Naive thymus-derived CD8-positive, alpha-beta T cell (primary cell): ENCODE results near the gene KIF26B. TPM values are rescaled to one million over a fixed set of nuclear protein-coding genes. Genes with fewer than 3 reads are reported as not detected.
A peak's percentile ranks its signal among the peaks of the same experiment; 100 is the strongest.

ENCODE experiments used
- ATAC-seq, 2 donors: fragments of 150-1000 bp; cut with Tn5 transposase in 1 of 2; sonication (Bioruptor Pico), chemical (Tn5 transposase) in 1 of 2; 1 replicate in 1 of 2; 2 replicates in 1 of 2; pipeline ENCODE4 v1.10.0; 2021; ENCODE audit warnings: mild to moderate bottlenecking in 2 of 2, moderate library complexity in 2 of 2
- POLR2A ChIA-PET: fragments of 350-600 bp; sonication (Branson Sonifier 250); formaldehyde crosslinking; loops from one replicate; lab custom pipeline; 2021; ENCODE audit warnings: antibody characterized with exemption; lab: Charles Lee
- DNase-seq, 10 donors: peaks; one replicate each; pipeline versions ENCODE4 v3.0.0 to v3.0.0-alpha.2; 2020 to 2022
- H3K27ac Mint-ChIP-seq, 10 donors: one replicate each; pipeline ENCODE4 v1.8.0; 2020 to 2022; ENCODE audit warnings: mild to moderate bottlenecking in 10 of 10, mixed read lengths in 10 of 10, moderate library complexity in 4 of 10, inconsistent platforms in 1 of 10
- H3K27me3 Mint-ChIP-seq, 5 donors: one replicate each; pipeline ENCODE4 v1.8.0; 2021 to 2022; ENCODE audit warnings: mixed read lengths in 5 of 5
- H3K36me3 Mint-ChIP-seq, 3 donors: one replicate each; pipeline ENCODE4 v1.8.0; 2020 to 2022; ENCODE audit warnings: mixed read lengths in 3 of 3, mild to moderate bottlenecking in 2 of 3, inconsistent platforms in 1 of 3
- H3K4me1 Mint-ChIP-seq, 4 donors: one replicate each; pipeline ENCODE4 v1.8.0; 2021 to 2022; ENCODE audit warnings: mixed read lengths in 4 of 4
- H3K4me3 Mint-ChIP-seq, 10 donors: one replicate each; pipeline ENCODE4 v1.8.0; 2020 to 2022; ENCODE audit warnings: mild to moderate bottlenecking in 10 of 10, mixed read lengths in 10 of 10, moderate library complexity in 6 of 10, inconsistent platforms in 1 of 10
- H3K9me3 Mint-ChIP-seq, 9 donors: one replicate each; pipeline ENCODE4 v1.8.0; 2020 to 2022; ENCODE audit warnings: mixed read lengths in 9 of 9, mild to moderate bottlenecking in 3 of 9, inconsistent platforms in 1 of 9, moderate library complexity in 1 of 9
- polyA plus RNA-seq, 3 donors: library from polyadenylated mRNA; unstranded; fragments of 300-500 nt; fragmentation: Illumina TruSeq; gene quantifications; one replicate each; pipeline ENCODE4 v1.2.3, GENCODE V29; 2021
- total RNA-seq, 8 experiments: library from RNA in 2 of 8; stranded (reverse) in 2 of 8; gene quantifications; one replicate each; pipeline ENCODE4 v1.2.3 and lab custom pipeline; 2021 to 2026

The KIF26B gene
- total and polyA plus RNA-seq, 5 experiments from 2014 or later: 0.08 to 0.16 TPM; not detected in 3

GRCh38 chr1:245288796-245289195 is 134.0 kb downstream of the KIF26B start:
- Mint-ChIP-seq H3K36me3 (no peaks in the 10 kb centered on the region), H3K4me3 (no peak overlapping the region), H3K27ac (no peak overlapping the region), H3K27me3 (peaks cover 0 to 6% (median 2%) of the 10 kb centered on the region in 5 donors), H3K4me1 (no peaks in the 10 kb centered on the region), H3K9me3 (no peaks in the 10 kb centered on the region)
- POLR2A ChIA-PET: no interaction called here
- ATAC-seq (no peak), DNase-seq (no peak)

DNA sequence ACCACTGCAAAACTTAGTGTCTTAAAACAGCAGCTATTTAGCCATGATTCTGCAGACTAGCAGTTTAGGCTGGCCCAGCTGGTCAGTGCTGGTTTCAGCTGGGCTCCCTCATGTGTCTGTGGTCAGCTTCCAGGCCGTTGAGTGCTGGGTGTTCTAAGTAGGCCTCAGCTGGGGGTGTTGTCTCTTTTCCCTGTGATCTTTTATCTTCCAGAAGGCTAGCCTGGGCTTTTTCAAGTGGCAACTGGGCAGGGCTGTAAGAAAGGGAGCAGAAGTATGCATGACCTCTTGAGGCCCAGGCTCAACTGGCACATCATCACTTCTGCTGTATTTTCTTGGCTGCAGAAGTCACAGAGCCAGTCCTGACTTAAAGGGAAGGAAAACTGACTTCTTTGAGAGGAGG is 136.1 kb downstream of the KIF26B start:
- Mint-ChIP-seq H3K27me3 (peaks cover 0 to 6% (median 2%) of the 10 kb centered on the region in 5 donors), H3K27ac (no peak overlapping the region), H3K36me3 (no peaks in the 10 kb centered on the region), H3K9me3 (no peaks in the 10 kb centered on the region), H3K4me3 (no peak overlapping the region), H3K4me1 (no peaks in the 10 kb centered on the region)
- POLR2A ChIA-PET: no interaction called here
- ATAC-seq (no peak), DNase-seq (no peak)

DNA sequence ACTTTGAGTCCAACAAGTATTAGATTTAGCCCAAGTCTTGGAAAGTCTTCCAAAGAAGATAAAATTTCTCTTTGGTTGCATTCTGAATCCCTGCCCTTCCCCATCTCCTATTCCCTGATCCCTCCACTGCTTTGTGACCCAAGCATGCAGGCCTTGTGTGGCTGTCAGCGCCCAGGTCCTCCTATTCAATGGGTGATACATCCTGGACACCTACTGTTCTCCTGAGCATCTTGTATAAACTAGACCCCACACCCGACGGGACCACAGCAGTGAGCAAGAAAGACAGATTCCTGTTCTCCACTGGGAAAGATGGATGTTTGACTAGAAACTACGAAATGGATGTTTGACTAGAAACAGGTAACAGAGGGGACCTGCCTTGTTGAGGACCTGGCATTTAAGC is 136.6 kb downstream of the KIF26B start:
- Mint-ChIP-seq H3K36me3 (no peaks in the 10 kb centered on the region), H3K4me1 (no peaks in the 10 kb centered on the region), H3K9me3 (no peaks in the 10 kb centered on the region), H3K4me3 (no peak overlapping the region), H3K27me3 (peaks cover 0 to 6% (median 2%) of the 10 kb centered on the region in 5 donors), H3K27ac (no peak overlapping the region)
- no peak for DNase-seq
- no peak for ATAC-seq
- POLR2A ChIA-PET: no interaction called here

DNA sequence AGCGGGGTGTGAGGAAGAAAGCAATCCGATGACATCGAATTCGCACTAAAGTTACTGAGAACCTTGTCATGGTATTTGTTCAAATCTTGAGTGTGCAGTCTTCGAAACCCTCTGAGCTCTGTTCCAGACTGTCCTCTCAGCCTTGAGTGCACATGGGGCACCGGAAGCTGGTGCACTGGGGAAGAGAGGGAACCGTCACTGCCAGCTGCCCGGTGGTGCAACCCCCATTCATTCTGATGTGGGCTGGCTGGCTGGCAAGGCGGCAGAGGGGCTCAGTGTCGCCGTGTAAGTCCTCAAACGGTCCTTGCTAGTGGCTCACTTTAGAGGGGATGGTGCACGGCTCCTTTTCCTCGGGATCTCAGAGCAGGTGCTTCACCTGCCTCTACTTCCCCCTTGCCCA is 137.4 kb downstream of the KIF26B start:
- DNase-seq (no peak), ATAC-seq (no peak)
- POLR2A ChIA-PET: no interaction called here
- Mint-ChIP-seq H3K4me1 (no peaks in the 10 kb centered on the region), H3K9me3 (no peaks in the 10 kb centered on the region), H3K27me3 (peaks cover 0 to 7% (median 4%) of the 10 kb centered on the region in 5 donors), H3K36me3 (no peaks in the 10 kb centered on the region), H3K27ac (no peak overlapping the region), H3K4me3 (no peak overlapping the region)

DNA sequence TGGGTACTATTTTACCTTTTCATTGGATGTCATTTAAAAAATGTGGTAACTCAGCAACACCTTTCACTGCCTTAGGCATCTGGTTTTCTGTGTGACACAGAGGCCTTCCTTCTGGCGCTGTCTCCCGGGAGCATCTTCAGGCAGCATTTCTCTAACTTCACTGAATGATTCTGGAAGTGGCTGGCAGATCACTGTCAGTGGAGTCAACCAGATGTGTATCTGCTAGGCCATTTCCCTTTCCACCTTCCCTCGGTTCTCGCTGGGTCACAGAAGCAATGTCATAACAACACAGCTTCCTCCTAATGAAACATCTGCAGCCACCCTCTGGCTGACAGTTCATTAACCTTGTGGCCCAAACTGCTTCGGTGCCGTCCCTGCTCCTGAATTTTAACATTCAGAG is 137.8 kb downstream of the KIF26B start:
- Mint-ChIP-seq H3K36me3 (no peaks in the 10 kb centered on the region), H3K4me3 (no peak overlapping the region), H3K27ac (no peak overlapping the region), H3K4me1 (no peaks in the 10 kb centered on the region), H3K27me3 (peaks cover 0 to 7% (median 4%) of the 10 kb centered on the region in 5 donors), H3K9me3 (no peaks in the 10 kb centered on the region)
- DNase-seq (no peak), ATAC-seq (no peak)
- POLR2A ChIA-PET: no interaction called here

DNA sequence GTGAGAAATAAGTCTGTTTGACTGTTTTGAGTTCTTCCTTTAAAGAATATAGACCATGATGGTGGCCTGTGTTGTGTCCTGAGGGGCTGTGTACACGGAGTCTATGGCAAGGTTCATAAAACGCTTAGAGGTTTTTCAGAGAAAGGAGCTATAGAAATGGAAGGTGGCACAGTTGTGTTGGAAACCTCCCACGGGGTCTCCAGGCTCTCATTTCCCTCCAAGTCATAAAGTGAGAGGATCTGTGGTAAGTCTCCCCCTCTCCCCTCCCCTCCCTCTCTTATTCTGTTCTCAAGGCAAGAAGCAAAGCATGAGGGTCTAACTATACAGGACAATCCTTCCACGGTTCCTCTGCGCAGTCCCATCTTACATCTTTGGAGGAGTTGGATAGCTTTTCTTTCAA is 139.2 kb downstream of the KIF26B start:
- ATAC-seq: no peak
- Mint-ChIP-seq H3K9me3 (no peaks in the 10 kb centered on the region), H3K4me1 (no peaks in the 10 kb centered on the region), H3K27me3 (peaks cover 0 to 6% (median 4%) of the 10 kb centered on the region in 5 donors), H3K27ac (no peak overlapping the region), H3K4me3 (no peak overlapping the region), H3K36me3 (no peaks in the 10 kb centered on the region)
- POLR2A ChIA-PET: interaction anchor here (0.7 kb wide), 1 partner anchor 98 kb away, joined by 5 read pairs; no protein-coding TSS in a partner anchor
- DNase-seq: no peak

- no peak for DNase-seq
- peaks cover 0 to 3% (median 0%) of the 10 kb centered on the region in 4 donors for H3K4me1 Mint-ChIP-seq
- ATAC-seq: no peak
- POLR2A ChIA-PET: no interaction called here
- no peaks in the 10 kb centered on the region for H3K36me3 Mint-ChIP-seq
- H3K4me3 Mint-ChIP-seq: no peak overlapping the region
- no peaks in the 10 kb centered on the region for H3K9me3 Mint-ChIP-seq
- no peak overlapping the region for H3K27ac Mint-ChIP-seq
- peaks cover 5 to 9% (median 6%) of the 10 kb centered on the region in 5 donors for H3K27me3 Mint-ChIP-seq
Observed at GRCh38 chr1:245298781-245299180, 144.0 kb downstream of the KIF26B start.

DNA sequence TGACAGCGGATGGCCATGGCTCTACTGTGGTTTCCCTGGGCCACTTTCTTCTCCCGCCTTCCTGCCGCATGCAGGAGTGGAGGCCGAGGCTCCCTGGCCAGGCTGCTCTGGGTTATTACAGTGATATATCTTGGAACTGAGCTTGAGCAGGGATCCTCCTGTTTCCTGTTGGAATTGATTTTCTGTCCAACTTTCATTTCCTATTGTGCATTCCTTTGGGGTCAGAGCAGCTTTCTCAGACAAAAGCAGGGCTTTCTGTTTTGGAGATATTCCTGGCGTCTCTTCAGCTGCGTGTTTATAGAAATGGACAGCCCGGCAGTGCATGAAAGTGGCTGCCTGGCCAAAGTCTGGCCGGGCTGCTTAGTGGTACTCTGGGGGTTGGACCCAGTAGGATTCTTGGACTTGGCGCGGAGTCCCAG is 146.4 kb downstream of the KIF26B start:
- POLR2A ChIA-PET: no interaction called here
- Mint-ChIP-seq H3K27me3 (peaks cover 7 to 9% (median 8%) of the 10 kb centered on the region in 5 donors), H3K27ac (no peak overlapping the region), H3K9me3 (no peaks in the 10 kb centered on the region), H3K4me1 (peaks cover 0 to 3% (median 0%) of the 10 kb centered on the region in 4 donors), H3K36me3 (no peaks in the 10 kb centered on the region), H3K4me3 (no peak overlapping the region)
- ATAC-seq (no peak), DNase-seq (no peak)

GRCh38 chr1:245301921-245302320 is 147.1 kb downstream of the KIF26B start:
- H3K4me1 Mint-ChIP-seq: peaks cover 0 to 3% (median 0%) of the 10 kb centered on the region in 4 donors
- H3K9me3 Mint-ChIP-seq: no peaks in the 10 kb centered on the region
- no peaks in the 10 kb centered on the region for H3K36me3 Mint-ChIP-seq
- POLR2A ChIA-PET: no interaction called here
- H3K27ac Mint-ChIP-seq: no peak overlapping the region
- ATAC-seq: no peak
- H3K27me3 Mint-ChIP-seq: peaks cover 6 to 9% (median 6%) of the 10 kb centered on the region in 5 donors
- DNase-seq: no peak
- H3K4me3 Mint-ChIP-seq: no peak overlapping the region

DNA sequence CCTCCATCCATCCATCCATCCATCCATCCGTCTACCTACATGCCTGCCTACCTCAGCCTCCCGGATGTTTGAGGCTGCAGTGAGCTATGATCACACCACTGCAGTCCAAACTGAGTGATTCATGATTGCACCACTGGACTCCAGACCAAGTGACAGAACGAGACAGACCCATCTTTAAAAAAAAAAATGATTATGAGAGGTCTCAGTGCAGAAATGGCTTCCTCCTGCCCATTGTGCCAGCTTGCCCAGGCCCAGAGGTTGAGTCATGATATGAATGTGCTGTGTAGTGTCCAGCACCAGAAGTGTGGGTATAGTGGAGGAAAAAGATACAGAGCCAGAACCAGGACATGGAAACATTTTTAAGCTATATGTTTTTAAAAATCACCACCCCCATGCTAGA is 149.9 kb downstream of the KIF26B start:
- H3K4me1 Mint-ChIP-seq: peaks cover 0 to 3% (median 0%) of the 10 kb centered on the region in 4 donors
- no peaks in the 10 kb centered on the region for H3K36me3 Mint-ChIP-seq
- ATAC-seq: no peak
- POLR2A ChIA-PET: no interaction called here
- no peak for DNase-seq
- no peaks in the 10 kb centered on the region for H3K9me3 Mint-ChIP-seq
- H3K27me3 Mint-ChIP-seq: peaks cover 6 to 9% (median 6%) of the 10 kb centered on the region in 5 donors
- no peak overlapping the region for H3K4me3 Mint-ChIP-seq
- H3K27ac Mint-ChIP-seq: no peak overlapping the region

GRCh38 chr1:245306020-245306419 is 151.2 kb downstream of the KIF26B start:
- H3K27ac Mint-ChIP-seq: no peak overlapping the region
- POLR2A ChIA-PET: no interaction called here
- H3K4me1 Mint-ChIP-seq: peaks cover 5 to 11% (median 8%) of the 10 kb centered on the region in 4 donors
- peaks cover 4 to 8% (median 6%) of the 10 kb centered on the region in 5 donors for H3K27me3 Mint-ChIP-seq
- ATAC-seq: no peak
- no peak for DNase-seq
- H3K4me3 Mint-ChIP-seq: no peak overlapping the region
- H3K36me3 Mint-ChIP-seq: no peaks in the 10 kb centered on the region
- no peaks in the 10 kb centered on the region for H3K9me3 Mint-ChIP-seq

DNA sequence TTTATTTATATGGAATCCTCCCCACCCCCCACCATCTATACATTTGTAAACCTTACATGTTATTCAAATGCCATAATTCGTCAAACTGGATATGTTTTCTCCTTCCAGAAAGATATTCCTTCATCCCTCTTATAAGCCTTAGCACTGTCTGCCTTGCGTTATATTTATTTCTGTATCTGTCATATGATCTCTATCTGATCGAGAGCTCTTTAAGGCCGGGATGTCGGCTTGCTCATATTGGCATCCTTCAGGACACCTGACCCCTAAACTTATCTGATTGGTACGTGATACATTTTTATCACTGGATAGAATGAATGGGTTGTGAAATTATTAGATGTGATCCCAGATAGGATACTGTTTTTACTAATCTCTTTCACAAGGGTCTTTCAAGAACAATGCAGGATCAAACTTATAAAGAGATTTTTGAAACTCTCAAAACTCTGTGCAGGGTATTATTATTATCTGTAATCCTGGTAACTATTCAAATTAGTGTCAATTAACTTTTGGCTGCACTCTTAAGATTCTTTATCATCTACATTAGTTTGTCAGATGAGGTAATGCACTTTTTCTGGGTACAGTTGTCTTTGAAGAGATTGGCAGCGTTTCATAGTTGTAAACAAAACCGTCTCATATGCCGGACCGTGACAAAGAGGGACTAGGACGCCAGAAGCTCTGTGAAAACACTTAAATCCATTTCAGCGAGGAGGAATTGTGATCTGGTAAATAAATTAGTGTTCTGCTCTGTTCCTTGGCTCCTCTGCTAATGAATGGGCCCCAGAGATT is 152.0 kb downstream of the KIF26B start:
- ATAC-seq (no peak), DNase-seq (no peak)
- Mint-ChIP-seq H3K36me3 (no peaks in the 10 kb centered on the region), H3K27ac (no peak overlapping the region), H3K27me3 (peaks cover 0 to 5% (median 3%) of the 10 kb centered on the region in 5 donors), H3K9me3 (no peaks in the 10 kb centered on the region), H3K4me1 (peaks cover 8 to 12% (median 11%) of the 10 kb centered on the region in 4 donors), H3K4me3 (no peak overlapping the region)
- POLR2A ChIA-PET: no interaction called here

DNA sequence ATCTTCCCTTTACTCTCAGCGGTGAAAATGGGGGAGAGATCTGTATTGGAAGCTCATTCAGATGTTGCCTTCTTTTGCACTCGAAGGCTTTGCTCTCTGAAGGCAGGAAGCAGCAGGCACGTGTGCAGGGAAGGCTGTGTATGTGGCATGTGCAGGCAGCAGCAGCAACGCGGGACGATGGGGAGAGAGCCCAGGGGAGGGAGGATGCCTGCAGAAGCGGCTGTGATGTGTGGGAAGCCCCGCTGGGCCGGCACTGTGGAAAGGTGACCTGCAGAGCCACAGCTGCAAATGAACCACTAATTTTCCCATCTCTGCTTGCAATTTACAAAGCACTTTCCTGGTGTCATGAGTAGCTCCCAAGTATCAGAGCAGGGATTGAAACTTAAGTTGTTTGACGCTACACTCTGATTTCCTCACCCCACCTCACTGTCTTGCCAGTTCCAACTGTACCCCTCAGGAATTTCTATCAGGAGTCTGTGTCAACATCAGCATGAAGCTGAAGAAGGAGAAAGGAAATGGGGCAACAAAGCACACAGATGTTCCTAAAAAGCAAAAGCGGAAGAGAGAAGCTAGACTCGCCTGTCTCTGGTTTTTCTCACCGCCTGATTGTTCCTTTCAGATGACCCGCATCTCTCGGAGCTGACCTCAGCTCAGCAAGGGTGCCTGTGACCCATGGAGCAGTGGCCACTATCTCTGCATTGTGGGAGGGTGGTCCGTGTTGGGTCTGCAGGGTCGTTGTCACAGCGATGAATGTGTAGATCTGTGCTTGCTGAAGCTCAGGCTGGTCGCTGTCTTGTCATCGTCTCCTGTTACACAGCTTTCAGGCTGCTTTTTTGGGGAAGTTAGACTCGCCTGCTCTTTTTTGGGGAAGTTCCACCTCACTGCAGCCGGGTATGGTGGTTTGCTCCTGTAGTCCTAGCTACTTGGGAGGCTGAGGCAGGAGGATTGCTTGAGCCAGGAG is 156.1 kb downstream of the KIF26B start:
- DNase-seq (peak in 3 of 10 donors; percentile 10 to 20 (median 14)), ATAC-seq (peak; percentile 50 to 64)
- Mint-ChIP-seq H3K4me3 (peak overlapping the region; percentile 79 to 92 (median 83)), H3K27ac (peak overlapping the region in 7 of 10 donors; percentile 29 to 93 (median 79)), H3K27me3 (peaks cover 0 to 3% (median 0%) of the 10 kb centered on the region in 5 donors), H3K4me1 (peaks cover 8 to 13% (median 11%) of the 10 kb centered on the region in 4 donors), H3K36me3 (no peaks in the 10 kb centered on the region), H3K9me3 (no peaks in the 10 kb centered on the region)
- POLR2A ChIA-PET: no interaction called here
